Measurements from ENCODE around the gene TSFM. TPM values are rescaled to one million over a fixed set of nuclear protein-coding genes. Genes with fewer than 3 reads are reported as not detected.

The TSFM gene
- total RNA-seq, 1 experiment from 2014 or later = 53.2 TPM

GRCh38 chr12:57797933-57798332 is 15.3 kb downstream of the TSFM start:
- POLR2A ChIA-PET = no interaction called here
- no peak overlapping the region for H3K4me3 ChIP-seq (replicated peaks in 1 of 2; ENCODE audit: low read depth in 1 of 2, low read length in 2 of 2)
- H3K9ac ChIP-seq (ENCODE audit: low read length) = no peak overlapping the region
- H3K27me3 ChIP-seq (ENCODE audit: insufficient read depth, low read length) = no peaks in the 10 kb centered on the region
- RAD21 ChIA-PET (ENCODE audit: low non-redundant PET in 1 of 2, low total read pairs in 2 of 2, uncharacterized antibody in 2 of 2, unreplicated experiment in 2 of 2) = no interaction called here
- H3K79me2 ChIP-seq (ENCODE audit: insufficient read depth, low read length) = peaks cover 10% of the 10 kb centered on the region
- no peak overlapping the region for H3K27ac ChIP-seq (ENCODE audit: low read depth, low read length)
- H4K20me1 ChIP-seq (ENCODE audit: insufficient read depth) = no peaks in the 10 kb centered on the region
- no peak for ATAC-seq
- no peak overlapping the region for H3K4me2 ChIP-seq (ENCODE audit: low read length)
- no TSS peak for BruUV-seq (replicated peaks)
- DNase-seq (ENCODE audit: low read depth, low spot score) = no peak
- CTCF ChIA-PET = no interaction called here
- H2AFZ ChIP-seq (ENCODE audit: low read depth, low read length, poor library complexity, severe bottlenecking) = no peak overlapping the region
- no peaks in the 10 kb centered on the region for H3K9me2 ChIP-seq (ENCODE audit: insufficient read depth)
- no peaks in the 10 kb centered on the region for H3K9me3 ChIP-seq (ENCODE audit: control insufficient read depth in 1 of 2, insufficient read depth in 1 of 2, low read depth in 1 of 2, low read length in 2 of 2)
- H3K4me1 ChIP-seq (ENCODE audit: control insufficient read depth in 1 of 2, insufficient read depth in 2 of 2, low read length in 2 of 2) = peaks cover 0 to 8% of the 10 kb centered on the region in 2 experiments; a peak in 2 of 4 replicates
- TF ChIP-seq ZNF274 (IDR thresholded peaks at IDR 0.05; ENCODE audit: low read depth, low read length) (no peak), CEBPB (IDR thresholded peaks at IDR 0.05; ENCODE audit: low read depth) (no peak), ZFX (IDR thresholded peaks at IDR 0.05) (no peak), RAD21 (IDR thresholded peaks at IDR 0.05; ENCODE audit: low read depth) (no peak), ELF1 (IDR thresholded peaks at IDR 0.05; ENCODE audit: borderline replicate concordance, low read depth) (no peak), EGR1 (IDR thresholded peaks at IDR 0.05; ENCODE audit: low read depth) (no peak), EZH2phosphoT487 (IDR thresholded peaks at IDR 0.05; ENCODE audit: borderline replicate concordance) (no peak), FOSL1 (IDR thresholded peaks at IDR 0.05; ENCODE audit: low read depth) (no peak), SRF (IDR thresholded peaks at IDR 0.05; ENCODE audit: low read depth) (no peak), REST (IDR thresholded peaks at IDR 0.05; ENCODE audit: low read depth) (no peak), SP1 (IDR thresholded peaks at IDR 0.05; ENCODE audit: low read depth) (no peak), MAX (IDR thresholded peaks at IDR 0.05) (no peak)
- peaks cover 20 to 21% of the 10 kb centered on the region in 2 experiments; a peak in 3 of 4 replicates for H3K36me3 ChIP-seq (ENCODE audit: control insufficient read depth in 1 of 2, insufficient read depth in 2 of 2, low read length in 2 of 2)
- intact Hi-C loops (cut with micrococcal nuclease) = no loop called here
